CD4-positive, alpha-beta T cell treated with Interleukin-17A for 1 hour (primary cell): ENCODE measurements around the gene FILIP1L.

Experiments
- DNase-seq: peaks from one replicate; pipeline ENCODE4 v3.0.0-alpha.2; 2020

FILIP1L gene

DNA sequence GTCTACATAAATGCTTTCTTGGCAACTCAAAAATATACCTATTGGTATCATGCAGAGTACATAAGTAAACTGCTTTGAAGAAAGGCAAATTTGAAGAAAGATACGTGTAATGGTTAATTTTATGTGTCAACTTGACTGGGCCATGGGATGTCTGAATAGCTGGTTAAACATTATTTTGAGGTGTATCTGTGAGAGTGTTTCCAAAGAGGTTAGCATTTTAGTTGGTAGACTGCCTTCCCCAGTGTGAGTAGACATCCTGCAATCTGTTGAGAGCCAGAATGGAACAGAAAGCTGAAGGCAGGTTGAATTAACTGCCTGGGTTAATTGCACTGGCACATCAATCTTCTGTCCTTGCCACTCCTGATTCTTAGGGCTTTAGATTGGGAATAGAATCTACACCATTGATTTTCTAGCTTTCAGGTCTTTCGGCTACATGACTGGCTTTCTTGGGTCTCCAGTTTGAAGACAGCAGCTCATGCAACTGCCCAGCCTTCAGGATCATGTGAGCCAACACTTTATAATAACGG, 198.3 kb downstream of the FILIP1L start:
- no peak for DNase-seq

DNA sequence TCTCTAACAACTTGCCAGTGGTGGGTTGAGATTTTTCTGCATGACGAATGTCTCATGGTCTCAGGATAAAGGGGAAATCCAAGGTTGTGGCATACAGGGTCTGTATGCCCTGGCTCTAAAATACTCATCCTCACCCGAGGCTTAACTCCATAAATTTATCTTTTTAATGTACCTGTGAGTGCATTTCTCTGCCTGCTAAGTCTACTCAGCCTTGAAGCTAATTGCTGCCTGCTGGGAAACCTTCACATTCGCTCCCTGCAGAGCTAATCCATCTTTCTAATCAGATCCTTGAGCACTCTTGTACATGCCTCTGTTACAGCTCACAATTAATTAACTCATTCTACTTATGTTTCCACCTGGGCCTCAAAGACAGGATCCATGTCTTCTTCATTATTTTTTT, 202.9 kb downstream of the FILIP1L start:
- DNase-seq = no peak

DNA sequence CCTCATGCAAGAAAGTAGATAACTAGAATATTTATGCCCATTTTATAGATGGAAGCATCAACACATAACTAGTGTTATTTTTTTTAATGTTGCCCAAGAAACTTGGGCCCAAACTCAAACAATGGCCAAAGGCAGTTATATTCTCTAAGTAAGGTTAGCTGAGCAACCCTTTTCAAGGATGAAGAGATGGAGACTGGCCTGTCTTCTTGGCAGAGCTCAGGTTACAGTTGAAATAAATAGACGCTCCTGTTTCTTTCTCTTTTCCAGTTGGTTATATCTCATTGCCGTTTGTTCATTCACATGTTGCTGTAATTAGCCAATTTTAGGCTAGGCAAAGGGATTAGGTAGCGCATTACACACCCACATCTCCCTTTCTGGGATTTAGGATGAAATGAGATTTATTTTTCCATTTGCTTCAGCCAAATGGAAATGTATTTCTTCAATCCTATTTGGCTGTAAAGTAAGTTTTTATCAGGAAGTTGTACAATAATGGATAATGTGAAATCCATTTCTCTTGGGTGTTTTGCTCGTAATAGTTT, 203.5 kb downstream of the FILIP1L start:
- no peak for DNase-seq

DNA sequence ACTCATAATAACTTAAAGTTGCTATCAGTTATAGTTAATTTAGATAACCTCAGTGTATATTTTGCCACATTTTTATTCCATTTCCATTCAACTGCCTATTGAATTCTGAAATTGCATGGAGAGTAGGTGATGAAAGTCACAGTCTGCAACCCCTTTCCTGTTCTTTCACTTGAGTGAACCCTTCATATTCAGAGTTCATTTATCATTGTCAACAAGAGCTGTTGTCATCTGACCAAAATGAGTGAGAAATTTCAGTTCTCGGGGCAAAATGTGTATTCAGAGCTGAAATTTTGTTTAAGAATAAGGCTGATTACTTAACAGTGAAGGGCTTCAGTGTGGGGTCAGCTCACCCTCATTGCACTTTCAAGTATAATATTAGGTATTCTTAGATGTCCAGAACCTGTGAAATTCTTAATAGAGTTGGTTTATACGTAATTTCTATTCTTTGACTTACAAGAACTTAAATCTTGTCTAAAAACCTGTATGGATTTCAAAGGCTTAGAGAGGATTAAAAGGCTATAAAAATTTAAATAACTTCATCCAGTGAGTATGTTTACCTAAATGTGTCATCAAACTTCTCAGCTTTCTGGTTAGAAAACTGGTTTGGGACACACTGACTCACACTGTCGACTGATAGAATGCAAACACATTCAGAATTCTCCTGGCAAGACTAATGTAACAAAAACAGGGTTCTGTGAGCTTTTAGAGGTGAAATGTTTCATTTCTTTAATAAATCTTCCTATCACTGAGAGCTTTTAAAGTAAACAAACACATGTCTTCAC, 204.4 kb downstream of the FILIP1L start:
- no peak for DNase-seq

DNA sequence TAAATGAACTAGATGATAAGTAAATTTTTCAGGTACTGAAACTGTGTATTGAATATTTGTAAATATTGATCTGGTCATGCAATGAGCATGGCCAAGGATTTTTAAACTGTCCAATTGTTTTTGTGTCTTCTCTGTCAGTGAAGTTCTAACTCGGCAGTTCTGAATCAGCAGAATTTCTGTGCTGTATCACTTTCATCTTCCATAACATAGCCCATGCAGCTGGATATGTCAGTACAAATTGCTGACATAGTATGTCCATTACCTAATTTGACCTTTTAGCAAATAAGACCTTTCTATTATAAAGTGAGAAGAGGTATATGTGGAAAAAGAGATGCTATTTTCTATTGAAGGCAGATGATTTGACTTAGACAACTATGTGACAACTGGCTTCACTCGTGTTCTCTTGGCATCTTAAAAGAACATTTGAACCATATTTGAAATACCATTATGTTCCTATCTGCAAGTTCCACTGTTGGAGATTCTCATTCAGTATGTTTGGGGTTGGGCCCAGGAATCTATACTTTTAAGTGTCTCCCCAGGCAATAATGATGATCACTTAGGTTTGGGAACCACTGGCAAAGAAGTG, 206.2 kb downstream of the FILIP1L start:
- DNase-seq = no peak

DNA sequence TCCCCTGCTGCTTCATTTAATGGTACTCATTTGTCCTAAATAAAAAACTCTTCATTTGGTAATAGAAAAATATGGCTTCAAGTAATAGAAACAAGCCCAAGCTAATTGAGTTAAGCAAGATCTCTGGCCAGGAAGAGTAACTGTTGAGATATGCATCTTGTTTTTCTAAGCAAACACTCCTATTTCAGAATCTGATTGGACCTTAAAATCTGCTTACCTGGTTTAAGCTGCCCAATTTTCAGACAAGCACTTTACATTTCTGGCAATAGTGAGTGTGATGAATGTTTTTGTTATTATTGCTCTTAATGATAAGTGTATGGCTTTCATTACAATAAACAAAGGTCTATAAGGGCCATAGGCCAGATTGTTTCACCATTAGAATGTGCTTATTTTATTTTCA, 210.4 kb downstream of the FILIP1L start:
- no peak for DNase-seq

DNA sequence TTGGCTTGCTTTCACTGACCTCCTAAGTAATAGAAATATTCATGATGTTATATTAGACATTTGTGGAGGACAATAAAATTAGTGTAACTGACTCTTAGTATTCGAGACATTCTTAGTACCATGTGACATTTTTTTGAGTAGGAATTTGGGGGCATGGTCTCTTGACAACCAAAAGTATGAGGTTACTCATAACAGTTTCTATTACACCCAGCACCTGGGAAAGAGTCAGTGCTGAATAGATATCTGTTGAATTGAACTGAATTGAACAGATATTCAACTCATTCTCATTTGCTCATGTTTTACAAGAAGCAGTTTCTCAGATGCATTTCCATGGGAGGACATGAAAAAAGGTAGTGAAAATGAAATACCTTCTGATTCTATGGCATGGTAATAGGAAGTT, 212.2 kb downstream of the FILIP1L start:
- DNase-seq = no peak

DNA sequence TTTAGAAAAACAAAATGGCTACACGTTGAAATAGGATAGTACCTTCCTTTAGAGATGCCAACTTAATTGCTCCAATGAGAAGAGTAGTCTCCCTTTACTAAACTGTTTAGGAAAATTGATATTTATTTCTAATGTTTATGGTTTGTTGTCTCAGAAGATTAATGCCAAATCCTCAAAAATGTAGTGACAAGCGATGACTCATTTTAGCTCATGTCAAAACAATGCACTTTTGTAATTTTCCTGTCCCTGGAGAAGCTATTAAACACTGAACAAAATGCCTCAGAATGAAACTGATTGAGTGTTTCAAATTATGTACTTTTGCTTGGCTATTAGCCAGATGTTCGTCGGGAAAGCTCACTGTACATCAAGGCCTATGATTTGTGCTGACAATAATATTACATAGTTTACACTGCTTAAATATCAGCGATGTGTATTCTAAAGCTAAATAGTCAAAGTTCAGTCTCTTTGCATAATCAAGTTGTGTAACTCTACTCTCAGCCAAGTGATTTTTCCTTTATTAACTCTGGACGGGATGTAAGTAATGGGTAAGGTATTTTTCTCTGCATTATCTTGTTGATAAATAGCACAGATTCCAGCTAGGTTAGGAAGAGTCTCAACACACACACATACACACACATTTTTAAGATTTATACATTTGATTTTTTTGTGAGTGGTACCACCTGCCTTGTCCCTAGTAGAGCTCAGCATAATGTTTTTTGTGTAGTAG, 212.9 kb downstream of the FILIP1L start:
- no peak for DNase-seq

DNA sequence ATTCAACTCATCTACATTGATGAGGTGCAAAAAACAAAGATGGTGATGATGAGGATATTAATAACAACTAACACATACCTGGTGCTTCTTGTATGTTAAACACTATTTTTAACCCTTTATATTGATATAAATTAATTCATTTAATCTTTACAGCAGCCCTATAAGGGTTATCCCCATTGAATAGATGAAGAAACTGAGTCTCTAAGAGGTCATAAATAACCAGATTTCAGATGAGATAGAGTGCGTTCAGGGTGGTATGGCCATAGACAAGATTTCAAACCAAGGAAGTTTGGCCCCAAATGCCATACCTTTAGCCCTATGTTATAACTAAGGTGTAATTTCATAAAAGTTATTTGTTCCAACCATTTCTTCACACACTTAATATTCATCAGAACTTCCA, 214.1 kb downstream of the FILIP1L start:
- no peak for DNase-seq

DNA sequence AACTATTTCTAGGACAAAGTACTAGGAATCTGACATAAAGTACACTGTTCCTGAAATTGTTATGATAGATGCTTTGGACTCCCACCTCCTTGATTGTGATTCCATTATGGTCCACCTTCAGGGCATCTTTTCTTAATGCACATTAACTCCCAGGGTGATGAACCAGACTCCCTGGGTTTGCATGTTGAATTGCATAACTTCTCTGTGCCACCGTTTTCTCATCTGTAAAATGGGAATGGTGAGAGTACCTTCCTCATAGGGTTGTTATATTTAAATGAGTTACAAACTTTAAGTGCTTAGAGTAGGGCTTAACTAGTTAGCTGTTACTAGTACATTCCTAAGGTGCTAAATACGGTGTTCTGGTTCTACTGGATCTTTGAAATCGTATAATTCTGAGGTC, 214.7 kb downstream of the FILIP1L start:
- DNase-seq = no peak

DNA sequence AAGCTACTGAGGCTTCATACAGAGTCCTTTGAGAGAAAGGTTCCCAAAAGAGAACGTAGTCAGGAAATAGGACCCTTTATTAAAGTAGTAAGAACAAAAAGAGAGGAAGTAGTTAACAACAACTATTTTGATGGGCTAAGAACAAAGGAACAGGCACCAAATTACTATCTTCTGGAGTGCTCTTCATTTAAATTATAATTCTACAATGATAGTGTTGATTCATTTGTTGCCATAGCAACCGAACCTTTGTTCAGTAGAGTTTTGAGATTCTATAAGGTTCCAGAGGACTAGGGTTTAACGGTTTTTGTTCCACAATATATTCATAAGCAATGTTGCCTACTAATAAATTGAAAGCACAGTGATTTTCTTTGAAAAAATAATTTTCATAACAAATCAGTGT, 217.8 kb downstream of the FILIP1L start:
- DNase-seq = no peak

DNA sequence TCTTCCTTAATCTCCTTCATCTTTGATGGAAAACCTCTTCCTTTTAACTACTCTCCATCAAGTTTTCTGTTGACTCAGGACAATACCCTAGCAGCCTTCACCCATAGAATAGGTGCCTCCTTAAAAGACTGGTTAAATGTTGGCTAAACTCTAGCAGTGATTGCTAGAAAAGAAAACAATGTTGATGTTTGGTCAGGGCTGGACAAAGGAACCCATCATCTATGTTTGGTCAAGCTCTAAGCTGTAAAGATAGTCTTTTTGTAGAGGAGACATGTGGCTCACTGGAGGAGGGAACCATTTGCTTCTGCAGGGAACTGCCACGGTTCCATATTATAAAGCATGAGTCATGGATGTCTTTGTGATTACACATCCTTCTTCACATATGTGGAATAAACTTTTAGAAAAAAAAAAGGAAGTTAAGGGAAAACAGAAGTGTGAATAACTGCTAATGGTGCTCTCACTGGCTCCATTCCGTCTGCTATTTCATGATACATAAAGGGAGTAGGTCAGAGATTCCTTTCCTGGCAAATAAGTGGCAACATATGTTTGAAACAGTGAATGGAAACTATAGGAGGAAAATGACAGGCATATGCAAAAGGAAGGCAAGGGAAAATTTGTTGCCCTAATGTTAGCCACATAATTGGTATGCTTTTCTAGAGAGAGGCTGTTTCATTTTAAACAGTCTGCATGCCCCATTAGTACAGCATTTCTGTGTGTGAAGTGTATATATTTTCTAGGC, 218.4 kb downstream of the FILIP1L start:
- DNase-seq = no peak

DNA sequence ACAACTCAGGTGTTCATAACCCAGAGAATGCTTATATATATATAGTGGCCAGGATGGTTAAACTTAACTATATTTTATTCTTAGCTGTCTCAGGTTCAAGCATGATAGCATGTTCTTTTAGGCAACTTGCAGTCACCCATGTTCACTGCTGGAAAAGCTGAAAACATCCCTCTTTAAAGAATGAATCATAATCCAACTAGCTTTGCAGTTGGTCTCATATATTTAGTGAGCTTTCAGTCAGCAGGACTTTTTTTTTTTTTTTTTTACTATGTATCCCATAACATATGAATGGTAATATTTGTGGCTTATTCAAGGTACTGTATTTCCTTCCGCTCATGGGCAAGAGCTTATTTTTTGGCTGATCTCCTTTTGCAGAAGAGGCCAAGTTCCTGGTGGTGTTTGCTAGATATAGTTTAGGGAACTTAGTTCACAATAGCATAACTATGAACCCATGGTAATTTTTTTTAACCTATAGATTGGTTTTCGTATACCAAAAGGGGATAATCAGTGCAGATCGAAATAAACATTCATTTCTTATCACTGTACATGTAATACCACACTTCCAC, 219.1 kb downstream of the FILIP1L start:
- no peak for DNase-seq

DNA sequence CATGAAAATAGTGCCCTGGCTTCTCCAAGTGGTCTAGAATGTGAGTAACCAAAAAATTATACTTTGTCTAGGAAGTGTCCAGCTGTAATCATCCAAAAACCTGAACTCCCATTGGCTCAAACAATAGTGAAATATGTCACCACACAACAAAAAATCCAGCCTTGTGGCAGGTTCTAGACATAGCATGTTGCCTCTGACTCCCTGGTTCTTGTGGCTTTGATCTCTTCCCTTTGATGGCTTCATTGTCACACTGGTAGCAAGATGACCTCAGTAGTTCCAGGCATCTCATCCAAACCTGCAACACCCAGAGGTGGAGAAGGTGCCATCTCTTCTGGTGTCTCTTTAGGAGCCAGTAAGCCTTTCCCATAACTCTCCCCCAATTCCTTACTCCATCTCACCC, 222.0 kb downstream of the FILIP1L start:
- no peak for DNase-seq

DNA sequence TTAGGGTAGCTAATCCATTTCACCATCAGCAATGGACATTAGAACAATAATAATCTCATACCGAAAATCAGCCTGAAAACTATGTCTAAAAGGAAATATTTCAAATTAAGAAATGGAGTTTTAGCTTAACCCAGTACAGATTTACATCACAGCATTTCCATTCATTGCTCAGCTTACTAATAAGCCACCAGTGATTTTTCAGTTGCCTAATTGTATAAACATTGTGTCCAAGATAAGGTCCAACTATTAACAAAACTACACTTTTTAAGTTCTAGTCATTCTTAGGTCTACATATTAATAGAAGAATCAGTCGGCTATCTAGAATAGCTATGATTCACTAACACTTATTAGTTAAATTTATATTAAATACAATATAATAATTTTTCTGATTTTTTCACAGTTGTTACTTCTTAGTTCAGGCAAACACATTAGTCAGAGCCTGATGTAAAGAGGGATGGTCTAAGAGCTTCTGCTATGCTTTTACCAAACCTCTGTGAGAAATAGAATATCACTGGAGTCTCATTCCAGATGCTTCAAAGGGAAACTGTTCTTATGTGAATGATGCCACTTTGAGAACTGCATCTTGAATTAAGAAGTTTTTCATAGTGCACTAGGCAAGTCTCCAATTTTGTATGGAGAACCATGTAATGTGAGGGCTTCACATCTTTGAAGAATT, 222.6 kb downstream of the FILIP1L start:
- no peak for DNase-seq

DNA sequence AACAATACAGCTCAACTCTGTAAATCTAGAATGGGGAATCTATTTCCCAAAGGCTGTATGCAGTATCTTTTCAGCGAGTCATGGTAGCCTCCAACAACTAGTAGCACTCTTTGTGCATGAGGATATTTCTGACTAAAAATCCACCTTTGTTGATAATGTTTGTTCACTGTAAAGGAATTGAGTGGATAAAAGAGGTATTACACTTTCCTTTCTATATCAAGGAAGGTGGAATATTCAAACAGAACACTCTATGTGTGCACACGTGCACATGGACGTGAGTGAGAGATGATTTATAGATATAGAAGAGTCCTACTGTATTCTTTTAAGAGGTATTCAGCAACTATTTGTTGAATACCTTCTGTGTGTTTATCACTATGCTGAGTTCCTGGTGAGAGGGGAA, 228.4 kb downstream of the FILIP1L start:
- no peak for DNase-seq

DNA sequence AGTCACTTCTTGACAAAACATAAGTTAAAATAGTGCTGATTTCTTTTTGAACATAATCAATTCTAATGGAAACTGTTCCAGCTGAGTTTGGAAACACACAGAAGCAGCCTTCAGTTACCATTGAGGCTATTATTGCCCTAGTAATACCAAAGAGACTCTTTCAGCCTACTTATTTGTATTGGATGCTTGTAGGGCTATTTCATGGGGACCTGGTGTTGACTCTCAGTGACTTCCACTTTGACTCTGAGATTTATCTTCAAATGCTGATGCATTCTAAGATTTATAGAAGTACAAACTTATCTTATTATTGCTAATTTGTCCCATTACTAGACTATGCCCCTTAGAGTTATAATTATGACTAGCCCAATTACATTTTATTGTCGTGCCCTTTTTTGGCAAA, 229.2 kb downstream of the FILIP1L start:
- no peak for DNase-seq

DNA sequence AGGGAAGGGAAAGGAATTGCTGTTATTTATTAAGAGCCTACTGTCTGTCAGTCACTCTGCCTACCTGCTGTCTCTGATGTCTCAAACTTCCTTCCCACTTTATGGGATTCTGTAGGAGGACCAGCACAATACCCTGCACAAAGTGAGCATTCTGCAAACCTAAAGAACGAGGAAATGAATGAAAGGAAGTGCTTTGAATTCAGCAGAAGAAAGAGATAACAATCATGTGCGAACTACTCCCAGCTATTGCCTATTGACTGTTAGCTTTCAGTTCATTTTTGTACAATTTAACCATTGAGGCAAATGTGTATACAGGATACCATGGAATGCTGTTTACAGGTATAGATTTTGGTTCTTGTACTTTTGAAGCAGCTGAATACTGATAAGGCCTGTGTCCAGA, 229.8 kb downstream of the FILIP1L start:
- DNase-seq = no peak

DNA sequence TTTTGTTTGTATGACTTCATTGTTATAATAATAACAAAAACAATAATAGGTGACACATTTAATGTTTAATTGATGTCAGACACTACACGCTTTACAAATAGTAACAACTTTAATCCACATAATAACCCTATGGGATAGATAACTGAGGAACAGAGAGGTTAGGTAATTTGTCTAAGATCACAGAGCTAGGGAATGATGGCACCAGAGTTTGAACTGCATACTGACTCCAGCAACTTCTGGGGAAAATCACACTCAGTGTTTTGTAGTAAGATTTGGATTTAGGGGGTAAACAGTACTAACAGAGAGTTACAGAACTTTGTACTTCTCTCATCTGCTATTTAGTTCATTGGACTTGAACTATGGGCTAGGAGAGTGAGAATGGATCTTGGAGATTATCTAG, 230.6 kb downstream of the FILIP1L start:
- no peak for DNase-seq

DNA sequence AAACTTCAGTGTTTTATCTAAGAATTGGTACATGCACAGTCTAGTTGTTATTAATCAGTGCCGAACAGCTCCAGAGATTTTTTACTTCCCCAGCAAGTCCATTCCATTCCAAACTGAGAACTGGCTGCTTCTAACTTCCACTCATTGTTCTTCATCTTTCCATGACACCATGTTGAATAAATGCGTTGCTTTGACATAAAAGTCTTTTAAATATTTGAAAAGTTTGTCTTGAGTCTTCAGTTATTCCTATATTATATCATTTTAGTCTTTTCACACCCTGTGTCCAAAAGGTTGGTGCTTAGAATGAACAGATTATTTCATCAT, 231.2 kb downstream of the FILIP1L start:
- DNase-seq = no peak

DNA sequence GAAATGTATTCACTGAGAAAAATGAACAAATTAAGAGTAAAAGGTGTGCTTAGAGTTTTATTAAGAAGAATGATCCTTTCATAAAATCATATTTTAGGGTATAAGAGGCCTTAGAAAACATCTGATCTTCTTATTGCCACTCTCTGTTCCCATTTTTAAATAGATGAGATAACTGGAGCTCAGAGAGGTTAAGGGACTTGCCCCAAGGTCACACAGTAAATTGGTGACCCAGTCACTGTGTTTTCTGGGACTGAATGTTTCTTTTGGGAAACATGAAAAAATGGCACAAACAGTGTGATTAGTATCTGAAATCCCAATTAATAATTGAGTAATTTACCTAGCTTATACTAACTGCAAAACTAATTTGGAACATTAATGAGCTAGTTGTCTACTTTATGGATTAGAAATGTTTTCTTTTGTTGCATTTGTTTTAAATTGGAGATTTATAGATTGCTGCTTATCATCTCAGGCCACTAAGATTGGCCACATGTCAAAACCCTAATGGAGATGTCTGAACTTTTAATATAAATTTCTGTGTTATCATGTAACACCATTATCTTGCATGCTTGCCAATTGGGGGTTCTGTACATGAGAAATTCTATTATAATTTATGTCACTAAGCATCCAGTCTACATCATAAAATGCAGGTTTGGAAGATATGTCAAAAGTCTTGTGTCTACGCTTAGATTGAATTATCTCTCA, 231.7 kb downstream of the FILIP1L start:
- DNase-seq = no peak

DNA sequence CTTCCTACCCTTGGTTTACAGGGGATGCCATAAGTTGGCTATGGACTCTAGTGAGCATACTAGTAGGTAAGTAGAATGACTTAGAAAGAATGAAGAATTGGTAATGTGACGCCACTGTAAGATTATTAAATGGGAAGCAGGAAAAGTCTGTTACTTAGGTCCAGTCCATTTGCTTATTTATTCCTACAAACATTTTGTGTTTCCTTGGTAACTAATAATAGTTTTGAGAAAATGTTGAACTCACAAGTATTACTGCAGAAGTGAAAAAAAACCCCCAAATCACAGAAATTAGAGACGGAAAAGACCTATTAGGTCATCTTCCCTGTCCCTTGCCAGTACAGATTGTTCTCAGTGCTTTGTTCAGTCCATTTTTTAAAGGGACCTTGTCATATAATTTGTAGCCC, 233.2 kb downstream of the FILIP1L start:
- DNase-seq = no peak
